K562 (cell line): ENCODE results near the gene SLBP. TPM values are rescaled to one million over a fixed set of nuclear protein-coding genes. Genes with fewer than 3 reads are reported as not detected.
"Not testable (repeated sequence)": the region's sequence is repeated elsewhere in the genome, so short reads cannot be mapped to it uniquely, and the experiment has no call there.

Source experiments
- ATAC-seq: fragments of 200-7000 bp; cut with Tn5 transposase; 3 replicates; pipeline ENCODE4 v1.9.1; 2020; ENCODE audit warnings: moderate library complexity
- BruUV-seq: library from RNA; stranded (reverse); fragments of 400-500 nt; replicated peaks from 2 replicates; lab custom pipeline; 2021; lab: Mats Ljungman, UMichigan
- CTCF ChIA-PET: fragments of 300-600 bp; formaldehyde crosslinking; extraction: SDS; loops from one replicate; lab custom pipeline; 2021; ENCODE audit warnings: low intra/inter-chr PET ratio; lab: Yijun Ruan, JAX
- POLR2A ChIA-PET: fragments of 300-600, 350-650 bp; sonication (Branson Sonifier 250); formaldehyde crosslinking; extraction: SDS; loops from one replicate; lab custom pipeline; 2021; ENCODE audit warnings: antibody characterized with exemption, inconsistent platforms; lab: Yijun Ruan, JAX
- DNase-seq, 4 experiments: peaks; one replicate each; pipeline versions ENCODE4 v3.0.0 to v3.0.0-alpha.2; 2011 to 2018; ENCODE audit warnings: low spot score in 3 of 4, mixed read lengths in 3 of 4; ENCODE audit errors: extremely low read depth in 1 of 4
- FAIRE-seq: peaks from 2 replicates; lab custom pipeline; 2011; peaks lifted over from hg19 to GRCh38; lab: Jason Lieb, UNC
- H2AFZ ChIP-seq: 2 replicates; pipeline ENCODE4 v1.6.0; 2011; ENCODE audit warnings: low read depth, low read length, control low read depth, inconsistent platforms
- H3K27ac ChIP-seq: fragments of 200-600 bp; 3 replicates; pipeline ENCODE4 v1.8.0; 2011; ENCODE audit warnings: low read depth, mild to moderate bottlenecking, control low read depth, inconsistent platforms, low read length, moderate library complexity, mixed read lengths; ENCODE audit errors: extremely low read depth
- H3K27me3 ChIP-seq, 2 experiments: fragments of 300-600 bp in 1 of 2; 2 replicates in 1 of 2; 3 replicates in 1 of 2; pipeline versions ENCODE4 v1.6.0 to v1.8.0; 2011; ENCODE audit warnings: inconsistent platforms in 2 of 2, low read length in 2 of 2, mild to moderate bottlenecking in 1 of 2, mixed read lengths in 1 of 2, moderate library complexity in 1 of 2; ENCODE audit not compliant: control insufficient read depth in 2 of 2, insufficient read depth in 2 of 2
- H3K36me3 ChIP-seq: fragments of 300-600 bp; 3 replicates; pipeline ENCODE4 v1.8.0; 2011; ENCODE audit warnings: mild to moderate bottlenecking, low read length, inconsistent platforms; ENCODE audit not compliant: control insufficient read depth, insufficient read depth
- H3K4me1 ChIP-seq, 2 experiments: fragments of 200-600 bp in 1 of 2; replicated peaks in 1 of 2; 2 replicates in 1 of 2; 3 replicates in 1 of 2; pipeline versions ENCODE4 v1.5.1 to v1.8.0; 2011; ENCODE audit warnings: inconsistent platforms in 2 of 2, low read length in 2 of 2, mild to moderate bottlenecking in 1 of 2, mixed read lengths in 1 of 2, moderate library complexity in 1 of 2; ENCODE audit not compliant: control insufficient read depth in 2 of 2, insufficient read depth in 2 of 2
- H3K4me2 ChIP-seq: 2 replicates; pipeline ENCODE4 v1.6.1; 2011; ENCODE audit warnings: low read length, control low read depth, inconsistent platforms, mixed read lengths; ENCODE audit not compliant: insufficient read depth
- H3K4me3 ChIP-seq: fragments of 200-600 bp; sonication (generic), shearing (Covaris generic); 2 replicates; pipeline ENCODE4 v1.5.1; 2016; ENCODE audit warnings: control low read depth, inconsistent platforms
- H3K79me2 ChIP-seq: fragments of 200-600 bp; 3 replicates; pipeline ENCODE4 v1.8.0; 2011; ENCODE audit warnings: low read length, inconsistent platforms; ENCODE audit not compliant: control insufficient read depth, insufficient read depth
- H3K9ac ChIP-seq, 2 experiments: 2 replicates each; pipeline versions ENCODE4 v1.6.0 to v1.6.1; 2011; ENCODE audit warnings: low read depth in 2 of 2, low read length in 2 of 2, control low read depth in 1 of 2, inconsistent platforms in 1 of 2, mild to moderate bottlenecking in 1 of 2, mixed read lengths in 1 of 2; ENCODE audit not compliant: insufficient read depth in 1 of 2
- H3K9me1 ChIP-seq: one replicate; pipeline ENCODE4 v1.6.0; 2011; ENCODE audit warnings: inconsistent platforms, mild to moderate bottlenecking, low read length, moderate library complexity; ENCODE audit not compliant: control insufficient read depth, insufficient read depth
- H3K9me3 ChIP-seq: replicated peaks from 2 replicates; pipeline ENCODE4 v1.5.1; 2011; ENCODE audit warnings: low read depth, low read length, inconsistent platforms; ENCODE audit not compliant: control insufficient read depth, insufficient read depth
- H4K20me1 ChIP-seq: replicated peaks from 2 replicates; pipeline ENCODE4 v1.6.1; 2011; ENCODE audit warnings: low read length, inconsistent platforms, mixed read lengths; ENCODE audit not compliant: control insufficient read depth, insufficient read depth
- WGBS: fragments of 100-300 bp; shearing (Covaris generic); methylation state at CpG from one replicate; pipeline ENCODE4 v1.1.6; 2016; ENCODE audit warnings: low coverage, mixed read lengths; ENCODE audit not compliant: insufficient coverage; ENCODE audit errors: missing lambda C conversion rate; 5-methylcytosine and 5-hydroxymethylcytosine counted together
- in situ Hi-C: fragments of 300-500 bp; cut with MboI; formaldehyde crosslinking; loops from 4 replicates; pipeline ENCODE4 v1.15.0; 2018; ENCODE audit warnings: inconsistent platforms, mixed read lengths
- intact Hi-C: fragments of 100-400 bp; cut with micrococcal nuclease; formaldehyde crosslinking; loops from 2 replicates; pipeline ENCODE4 v1.14.2; 2022
- polyA plus RNA-seq, 8 experiments: library from polyadenylated mRNA; depleted of rRNA in 4 of 8; stranded (reverse) in 5 of 8; unstranded in 3 of 8; fragments of >200 nt; fragmentation: Nextera tagmentation in 2 of 8; fragmentation: Illumina TruSeq in 1 of 8; extraction: Ambion mirVana in 2 of 8; extraction: Trizol in 1 of 8; gene quantifications; 2 replicates each; pipeline versions ENCODE4 v1.2.1 to v1.2.3, GENCODE V29; 2011 to 2014; ENCODE audit warnings: inconsistent platforms in 1 of 8, missing spikeins in 1 of 8
- total RNA-seq, 7 experiments: library from RNA; depleted of rRNA in 6 of 7; stranded (reverse); fragments of >200 nt in 6 of 7; fragmentation: Illumina TruSeq in 2 of 7; extraction: Trizol in 2 of 7; gene quantifications; 2 replicates each; pipeline versions ENCODE4 v1.2.1 to v1.2.3, GENCODE V29; 2011 to 2021; ENCODE audit warnings: low replicate concordance in 1 of 7
- TF ChIP-seq, protein P1 (sequence below): fragments of 450-650 bp; IDR thresholded peaks from 2 replicates; pipeline ENCODE4 v1.6.1; 2016; ENCODE audit warnings: mild to moderate bottlenecking, moderate library complexity

Gene SLBP
- total and polyA plus RNA-seq, 9 of the 15 experiments (the other 6 are each of a cell fraction or from before 2014, with no cell fraction given) = 49.4 to 221 (median 162) TPM

DNA sequence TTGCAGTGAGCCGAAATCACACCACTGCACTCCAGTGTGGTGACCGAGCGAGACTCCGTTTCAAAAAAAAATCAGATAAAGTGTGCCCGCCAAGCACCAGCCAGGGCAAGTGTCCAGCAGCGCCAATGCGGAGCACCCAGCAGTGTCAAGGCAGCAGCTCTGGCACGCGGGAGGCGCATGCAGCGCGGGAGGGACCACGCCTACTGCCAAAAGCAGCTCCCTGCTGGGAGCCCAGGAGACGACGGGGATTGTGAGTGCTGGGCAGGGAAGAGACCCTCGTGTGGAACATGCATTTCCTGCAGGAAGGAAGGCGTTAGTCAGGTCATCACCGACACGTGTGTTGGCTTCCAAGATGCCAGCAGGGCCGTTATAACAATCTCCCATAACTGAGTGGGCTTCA lies 38.4 kb downstream of the SLBP start (continued):
- TF ChIP-seq, protein P1, sequence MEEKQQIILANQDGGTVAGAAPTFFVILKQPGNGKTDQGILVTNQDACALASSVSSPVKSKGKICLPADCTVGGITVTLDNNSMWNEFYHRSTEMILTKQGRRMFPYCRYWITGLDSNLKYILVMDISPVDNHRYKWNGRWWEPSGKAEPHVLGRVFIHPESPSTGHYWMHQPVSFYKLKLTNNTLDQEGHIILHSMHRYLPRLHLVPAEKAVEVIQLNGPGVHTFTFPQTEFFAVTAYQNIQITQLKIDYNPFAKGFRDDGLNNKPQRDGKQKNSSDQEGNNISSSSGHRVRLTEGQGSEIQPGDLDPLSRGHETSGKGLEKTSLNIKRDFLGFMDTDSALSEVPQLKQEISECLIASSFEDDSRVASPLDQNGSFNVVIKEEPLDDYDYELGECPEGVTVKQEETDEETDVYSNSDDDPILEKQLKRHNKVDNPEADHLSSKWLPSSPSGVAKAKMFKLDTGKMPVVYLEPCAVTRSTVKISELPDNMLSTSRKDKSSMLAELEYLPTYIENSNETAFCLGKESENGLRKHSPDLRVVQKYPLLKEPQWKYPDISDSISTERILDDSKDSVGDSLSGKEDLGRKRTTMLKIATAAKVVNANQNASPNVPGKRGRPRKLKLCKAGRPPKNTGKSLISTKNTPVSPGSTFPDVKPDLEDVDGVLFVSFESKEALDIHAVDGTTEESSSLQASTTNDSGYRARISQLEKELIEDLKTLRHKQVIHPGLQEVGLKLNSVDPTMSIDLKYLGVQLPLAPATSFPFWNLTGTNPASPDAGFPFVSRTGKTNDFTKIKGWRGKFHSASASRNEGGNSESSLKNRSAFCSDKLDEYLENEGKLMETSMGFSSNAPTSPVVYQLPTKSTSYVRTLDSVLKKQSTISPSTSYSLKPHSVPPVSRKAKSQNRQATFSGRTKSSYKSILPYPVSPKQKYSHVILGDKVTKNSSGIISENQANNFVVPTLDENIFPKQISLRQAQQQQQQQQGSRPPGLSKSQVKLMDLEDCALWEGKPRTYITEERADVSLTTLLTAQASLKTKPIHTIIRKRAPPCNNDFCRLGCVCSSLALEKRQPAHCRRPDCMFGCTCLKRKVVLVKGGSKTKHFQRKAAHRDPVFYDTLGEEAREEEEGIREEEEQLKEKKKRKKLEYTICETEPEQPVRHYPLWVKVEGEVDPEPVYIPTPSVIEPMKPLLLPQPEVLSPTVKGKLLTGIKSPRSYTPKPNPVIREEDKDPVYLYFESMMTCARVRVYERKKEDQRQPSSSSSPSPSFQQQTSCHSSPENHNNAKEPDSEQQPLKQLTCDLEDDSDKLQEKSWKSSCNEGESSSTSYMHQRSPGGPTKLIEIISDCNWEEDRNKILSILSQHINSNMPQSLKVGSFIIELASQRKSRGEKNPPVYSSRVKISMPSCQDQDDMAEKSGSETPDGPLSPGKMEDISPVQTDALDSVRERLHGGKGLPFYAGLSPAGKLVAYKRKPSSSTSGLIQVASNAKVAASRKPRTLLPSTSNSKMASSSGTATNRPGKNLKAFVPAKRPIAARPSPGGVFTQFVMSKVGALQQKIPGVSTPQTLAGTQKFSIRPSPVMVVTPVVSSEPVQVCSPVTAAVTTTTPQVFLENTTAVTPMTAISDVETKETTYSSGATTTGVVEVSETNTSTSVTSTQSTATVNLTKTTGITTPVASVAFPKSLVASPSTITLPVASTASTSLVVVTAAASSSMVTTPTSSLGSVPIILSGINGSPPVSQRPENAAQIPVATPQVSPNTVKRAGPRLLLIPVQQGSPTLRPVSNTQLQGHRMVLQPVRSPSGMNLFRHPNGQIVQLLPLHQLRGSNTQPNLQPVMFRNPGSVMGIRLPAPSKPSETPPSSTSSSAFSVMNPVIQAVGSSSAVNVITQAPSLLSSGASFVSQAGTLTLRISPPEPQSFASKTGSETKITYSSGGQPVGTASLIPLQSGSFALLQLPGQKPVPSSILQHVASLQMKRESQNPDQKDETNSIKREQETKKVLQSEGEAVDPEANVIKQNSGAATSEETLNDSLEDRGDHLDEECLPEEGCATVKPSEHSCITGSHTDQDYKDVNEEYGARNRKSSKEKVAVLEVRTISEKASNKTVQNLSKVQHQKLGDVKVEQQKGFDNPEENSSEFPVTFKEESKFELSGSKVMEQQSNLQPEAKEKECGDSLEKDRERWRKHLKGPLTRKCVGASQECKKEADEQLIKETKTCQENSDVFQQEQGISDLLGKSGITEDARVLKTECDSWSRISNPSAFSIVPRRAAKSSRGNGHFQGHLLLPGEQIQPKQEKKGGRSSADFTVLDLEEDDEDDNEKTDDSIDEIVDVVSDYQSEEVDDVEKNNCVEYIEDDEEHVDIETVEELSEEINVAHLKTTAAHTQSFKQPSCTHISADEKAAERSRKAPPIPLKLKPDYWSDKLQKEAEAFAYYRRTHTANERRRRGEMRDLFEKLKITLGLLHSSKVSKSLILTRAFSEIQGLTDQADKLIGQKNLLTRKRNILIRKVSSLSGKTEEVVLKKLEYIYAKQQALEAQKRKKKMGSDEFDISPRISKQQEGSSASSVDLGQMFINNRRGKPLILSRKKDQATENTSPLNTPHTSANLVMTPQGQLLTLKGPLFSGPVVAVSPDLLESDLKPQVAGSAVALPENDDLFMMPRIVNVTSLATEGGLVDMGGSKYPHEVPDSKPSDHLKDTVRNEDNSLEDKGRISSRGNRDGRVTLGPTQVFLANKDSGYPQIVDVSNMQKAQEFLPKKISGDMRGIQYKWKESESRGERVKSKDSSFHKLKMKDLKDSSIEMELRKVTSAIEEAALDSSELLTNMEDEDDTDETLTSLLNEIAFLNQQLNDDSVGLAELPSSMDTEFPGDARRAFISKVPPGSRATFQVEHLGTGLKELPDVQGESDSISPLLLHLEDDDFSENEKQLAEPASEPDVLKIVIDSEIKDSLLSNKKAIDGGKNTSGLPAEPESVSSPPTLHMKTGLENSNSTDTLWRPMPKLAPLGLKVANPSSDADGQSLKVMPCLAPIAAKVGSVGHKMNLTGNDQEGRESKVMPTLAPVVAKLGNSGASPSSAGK = no peak

DNA sequence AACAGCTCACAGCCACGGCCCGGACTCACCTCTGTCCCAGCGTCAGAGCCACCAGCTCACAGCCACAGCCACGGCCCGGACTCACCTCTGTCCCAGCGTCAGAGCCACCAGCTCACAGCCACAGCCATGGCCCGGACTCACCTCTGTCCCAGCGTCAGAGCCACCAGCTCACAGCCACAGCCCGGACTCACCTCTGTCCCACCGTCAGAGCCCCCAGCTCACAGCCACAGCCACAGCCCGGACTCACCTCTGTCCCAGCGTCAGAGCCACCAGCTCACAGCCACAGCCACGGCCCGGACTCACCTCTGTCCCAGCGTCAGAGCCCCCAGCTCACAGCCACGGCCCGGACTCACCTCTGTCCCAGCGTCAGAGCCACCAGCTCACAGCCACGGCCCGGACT lies 41.1 kb downstream of the SLBP start:
- ATAC-seq, DNase-seq: not testable (repeated sequence)
- POLR2A ChIA-PET = interaction anchor here (1.3 kb wide), 1 partner anchor 13 kb away, joined by 5 read pairs; the partner anchor contains the start of gene FAM53A

More for the DNA sequence above, 41.1 kb downstream of the SLBP start:
- BruUV-seq, H3K4me3 ChIP-seq, H3K9me1 ChIP-seq, FAIRE-seq, H3K36me3 ChIP-seq, H3K79me2 ChIP-seq, CTCF ChIA-PET, H3K9ac ChIP-seq, intact Hi-C loops, H2AFZ ChIP-seq, H3K27me3 ChIP-seq, H3K27ac ChIP-seq, H3K9me3 ChIP-seq, H3K4me2 ChIP-seq, H4K20me1 ChIP-seq, in situ Hi-C loops: not testable (repeated sequence)
- 50% methylated on average over 19 of the region's 20 CpGs for WGBS
- peaks cover 2 to 46% of the 10 kb centered on the region in 2 experiments; a peak in 4 of 5 replicates for H3K4me1 ChIP-seq
